Measurements from ENCODE around the gene ACER3.

ACER3 gene

GRCh38 chr11:76843907-76844306, 16.8 kb upstream of the ACER3 start:
- H3K4me3 ChIP-seq (replicated peaks; ENCODE audit: insufficient read depth, low read length) = no peak overlapping the region
- no peak for DNase-seq (ENCODE audit: low read depth in 1 of 2, low spot score in 1 of 2)
- TF ChIP-seq POLR2AphosphoS5 (IDR thresholded peaks at IDR 0.05; ENCODE audit: low read depth) (no peak), GABPA (IDR thresholded peaks at IDR 0.05; ENCODE audit: low read depth) (no peak), CTCF (IDR thresholded peaks at IDR 0.05; ENCODE audit: insufficient read depth, low read length) (no peak), SPI1 (IDR thresholded peaks at IDR 0.05; ENCODE audit: borderline replicate concordance, low read depth) (no peak)
- TF ChIP-seq, protein P1, sequence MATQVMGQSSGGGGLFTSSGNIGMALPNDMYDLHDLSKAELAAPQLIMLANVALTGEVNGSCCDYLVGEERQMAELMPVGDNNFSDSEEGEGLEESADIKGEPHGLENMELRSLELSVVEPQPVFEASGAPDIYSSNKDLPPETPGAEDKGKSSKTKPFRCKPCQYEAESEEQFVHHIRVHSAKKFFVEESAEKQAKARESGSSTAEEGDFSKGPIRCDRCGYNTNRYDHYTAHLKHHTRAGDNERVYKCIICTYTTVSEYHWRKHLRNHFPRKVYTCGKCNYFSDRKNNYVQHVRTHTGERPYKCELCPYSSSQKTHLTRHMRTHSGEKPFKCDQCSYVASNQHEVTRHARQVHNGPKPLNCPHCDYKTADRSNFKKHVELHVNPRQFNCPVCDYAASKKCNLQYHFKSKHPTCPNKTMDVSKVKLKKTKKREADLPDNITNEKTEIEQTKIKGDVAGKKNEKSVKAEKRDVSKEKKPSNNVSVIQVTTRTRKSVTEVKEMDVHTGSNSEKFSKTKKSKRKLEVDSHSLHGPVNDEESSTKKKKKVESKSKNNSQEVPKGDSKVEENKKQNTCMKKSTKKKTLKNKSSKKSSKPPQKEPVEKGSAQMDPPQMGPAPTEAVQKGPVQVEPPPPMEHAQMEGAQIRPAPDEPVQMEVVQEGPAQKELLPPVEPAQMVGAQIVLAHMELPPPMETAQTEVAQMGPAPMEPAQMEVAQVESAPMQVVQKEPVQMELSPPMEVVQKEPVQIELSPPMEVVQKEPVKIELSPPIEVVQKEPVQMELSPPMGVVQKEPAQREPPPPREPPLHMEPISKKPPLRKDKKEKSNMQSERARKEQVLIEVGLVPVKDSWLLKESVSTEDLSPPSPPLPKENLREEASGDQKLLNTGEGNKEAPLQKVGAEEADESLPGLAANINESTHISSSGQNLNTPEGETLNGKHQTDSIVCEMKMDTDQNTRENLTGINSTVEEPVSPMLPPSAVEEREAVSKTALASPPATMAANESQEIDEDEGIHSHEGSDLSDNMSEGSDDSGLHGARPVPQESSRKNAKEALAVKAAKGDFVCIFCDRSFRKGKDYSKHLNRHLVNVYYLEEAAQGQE (IDR thresholded peaks at IDR 0.05; ENCODE audit: insufficient replicate concordance, low read depth) = no peak

GRCh38 chr11:76844511-76844910, 16.2 kb upstream of the ACER3 start:
- H3K27me3 ChIP-seq (ENCODE audit: insufficient read depth, poor library complexity, severe bottlenecking) = no peaks in the 10 kb centered on the region
- H3K4me3 ChIP-seq (replicated peaks; ENCODE audit: insufficient read depth, low read length) = no peak overlapping the region
- no peak overlapping the region for H3K27ac ChIP-seq (replicated peaks)
- TF ChIP-seq, protein P1 (IDR thresholded peaks at IDR 0.05; ENCODE audit: insufficient replicate concordance, low read depth) = no peak
- TF ChIP-seq POLR2AphosphoS5 (IDR thresholded peaks at IDR 0.05; ENCODE audit: low read depth) = no peak
- TF ChIP-seq CTCF (IDR thresholded peaks at IDR 0.05; ENCODE audit: insufficient read depth, low read length) = no peak
- no peak for TF ChIP-seq SPI1 (IDR thresholded peaks at IDR 0.05; ENCODE audit: borderline replicate concordance, low read depth)
- DNase-seq (ENCODE audit: low read depth in 1 of 2, low spot score in 1 of 2) = no peak

More at GRCh38 chr11:76843907-76844306, 16.8 kb upstream of the ACER3 start:
- Histone ChIP-seq H3K27ac (replicated peaks) (no peak overlapping the region), H3K27me3 (ENCODE audit: insufficient read depth, poor library complexity, severe bottlenecking) (no peaks in the 10 kb centered on the region)

- no peak for TF ChIP-seq GABPA (IDR thresholded peaks at IDR 0.05; ENCODE audit: low read depth)
- TF ChIP-seq, protein P1 (IDR thresholded peaks at IDR 0.05; ENCODE audit: insufficient replicate concordance, low read depth) = no peak
- TF ChIP-seq POLR2AphosphoS5 (IDR thresholded peaks at IDR 0.05; ENCODE audit: low read depth) = no peak
- no peak for DNase-seq (ENCODE audit: low read depth in 1 of 2, low spot score in 1 of 2)
- no peak overlapping the region for H3K27ac ChIP-seq (replicated peaks)
- H3K27me3 ChIP-seq (ENCODE audit: insufficient read depth, poor library complexity, severe bottlenecking) = no peaks in the 10 kb centered on the region
- no peak overlapping the region for H3K4me3 ChIP-seq (replicated peaks; ENCODE audit: insufficient read depth, low read length)
These were observed 15.6 kb upstream of the ACER3 start for GRCh38 chr11:76845069-76845468.

GRCh38 chr11:76846441-76846840, 14.3 kb upstream of the ACER3 start:
- TF ChIP-seq, protein P1 (IDR thresholded peaks at IDR 0.05; ENCODE audit: insufficient replicate concordance, low read depth) = no peak
- TF ChIP-seq GABPA (IDR thresholded peaks at IDR 0.05; ENCODE audit: low read depth) = no peak
- Histone ChIP-seq H3K27me3 (ENCODE audit: insufficient read depth, poor library complexity, severe bottlenecking) (no peaks in the 10 kb centered on the region), H3K4me3 (replicated peaks; ENCODE audit: insufficient read depth, low read length) (no peak overlapping the region), H3K27ac (replicated peaks) (no peak overlapping the region)
- DNase-seq (ENCODE audit: low read depth in 1 of 2, low spot score in 1 of 2) = no peak

Data from HL-60 (cell line).